T-helper 2 cell treated with Interferon-gamma antibody and Interleukin-4, amounts not matched to agents 100 ng/mL and 5 ng/mL, for 36 hours (primary cell): ENCODE results near the gene CACNA1D. TPM values are rescaled to one million over a fixed set of nuclear protein-coding genes. Genes with fewer than 3 reads are reported as not detected.
"Not testable (repeated sequence)": the region's sequence is repeated elsewhere in the genome, so short reads cannot be mapped to it uniquely, and the experiment has no call there.

Source experiments
- intact Hi-C: fragments of 100-400 bp; cut with micrococcal nuclease; formaldehyde crosslinking; loops from one replicate; pipeline ENCODE4 v1.15.1; 2023
- total RNA-seq: library from RNA; stranded (reverse); gene quantifications from 2 replicates; pipeline ENCODE4 v1.2.3, GENCODE V29; 2022

Gene CACNA1D
- total RNA-seq, 1 donor from 2014 or later = 4.5 TPM

DNA sequence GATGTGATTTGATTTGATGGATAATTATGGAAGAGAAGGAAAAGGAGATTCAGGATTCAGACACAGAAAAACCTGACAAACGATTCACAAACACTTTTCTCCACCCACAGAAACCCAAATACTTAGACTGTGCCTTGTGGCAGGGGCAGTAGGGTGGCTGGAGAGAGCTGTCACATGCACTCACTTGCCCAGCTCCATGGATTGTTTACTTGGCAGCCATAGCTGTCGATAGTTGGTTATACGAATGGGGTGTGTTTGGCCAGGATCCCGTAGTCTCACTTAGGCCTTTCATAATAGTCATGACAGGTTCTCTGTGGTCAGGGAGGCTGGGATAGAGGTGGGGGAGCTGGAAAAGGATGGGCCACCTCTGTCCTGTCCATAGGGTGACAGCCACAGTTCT, 76.9 kb downstream of the CACNA1D start:
- intact Hi-C loops = no loop called here

DNA sequence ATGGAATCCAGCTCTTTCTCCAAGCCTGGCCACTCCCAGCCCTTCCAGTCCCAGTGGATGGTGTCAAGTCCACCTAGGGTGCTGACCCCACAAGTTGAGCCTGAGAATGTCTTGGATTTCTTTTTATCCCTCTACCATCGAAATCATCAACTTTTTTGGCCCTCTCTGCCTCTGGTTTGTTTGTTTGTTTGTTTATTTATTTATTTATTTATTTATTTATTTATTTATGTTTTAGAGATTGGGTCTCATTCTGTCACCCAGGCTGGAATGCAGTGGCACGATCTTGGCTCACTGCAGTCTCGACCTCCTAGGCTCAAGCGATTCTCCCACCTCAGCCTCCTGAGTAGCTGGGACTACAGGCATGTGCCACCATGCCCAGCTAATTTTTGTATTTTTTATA, 77.8 kb downstream of the CACNA1D start:
- intact Hi-C loops = not testable (repeated sequence)

DNA sequence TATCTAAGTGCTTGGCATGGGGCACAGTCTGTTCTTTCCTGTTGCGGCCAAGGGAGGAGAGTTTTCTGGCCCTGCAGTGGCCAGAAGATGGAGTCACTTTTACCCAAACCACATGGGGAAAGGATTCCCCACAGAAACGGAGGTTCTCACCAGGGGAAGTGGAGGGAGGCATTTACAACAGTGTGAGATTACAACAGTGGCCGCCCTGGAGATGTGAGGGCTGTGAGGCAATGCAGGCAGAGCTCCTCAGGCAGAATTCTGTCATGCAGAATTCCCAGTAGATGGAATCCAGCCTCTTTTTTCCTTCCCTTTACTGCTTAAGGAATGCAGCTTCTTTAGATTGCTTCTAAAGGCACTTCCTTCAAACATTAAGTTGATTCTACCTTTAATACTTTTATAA, 83.1 kb downstream of the CACNA1D start:
- intact Hi-C loops = no loop called here

DNA sequence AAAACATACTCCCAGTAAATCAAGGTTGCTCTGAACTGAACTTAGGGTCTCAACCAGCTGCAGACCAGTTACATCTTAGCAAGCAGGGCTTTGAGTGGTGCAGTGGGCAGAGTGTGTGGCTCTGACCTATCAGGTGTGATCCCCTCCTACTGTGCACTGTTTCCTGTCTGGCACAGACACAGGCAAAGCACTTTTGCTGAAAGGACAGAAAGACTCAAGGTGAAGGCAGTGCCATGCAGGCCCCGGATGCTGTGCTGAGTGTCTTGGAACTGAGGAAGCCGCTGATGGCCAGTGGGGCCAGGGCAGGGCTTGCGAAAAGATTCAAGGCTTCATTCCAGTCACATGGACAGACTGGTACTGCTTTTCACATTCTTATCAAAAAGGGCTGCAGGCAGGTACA, 85.2 kb downstream of the CACNA1D start:
- intact Hi-C loops = no loop called here

DNA sequence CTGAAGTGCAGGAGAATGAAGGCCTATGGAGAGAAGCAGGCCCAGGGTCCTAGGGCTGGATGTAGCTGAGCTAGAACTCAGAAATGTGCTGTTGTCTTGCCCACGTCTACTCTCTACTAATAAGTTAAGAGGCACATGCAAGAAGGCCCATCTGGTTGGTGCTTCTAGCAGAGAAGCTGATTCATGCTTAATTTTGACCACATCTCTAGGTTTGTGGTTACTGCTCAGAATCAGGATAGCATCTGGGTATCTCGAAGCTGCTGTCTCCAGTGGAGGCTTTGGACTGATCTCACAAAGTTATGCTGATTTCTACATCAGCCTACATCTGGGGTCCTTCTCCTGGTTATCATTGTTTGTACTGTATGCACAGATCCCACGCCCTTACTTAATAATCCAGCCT, 87.3 kb downstream of the CACNA1D start:
- intact Hi-C loops = no loop called here

DNA sequence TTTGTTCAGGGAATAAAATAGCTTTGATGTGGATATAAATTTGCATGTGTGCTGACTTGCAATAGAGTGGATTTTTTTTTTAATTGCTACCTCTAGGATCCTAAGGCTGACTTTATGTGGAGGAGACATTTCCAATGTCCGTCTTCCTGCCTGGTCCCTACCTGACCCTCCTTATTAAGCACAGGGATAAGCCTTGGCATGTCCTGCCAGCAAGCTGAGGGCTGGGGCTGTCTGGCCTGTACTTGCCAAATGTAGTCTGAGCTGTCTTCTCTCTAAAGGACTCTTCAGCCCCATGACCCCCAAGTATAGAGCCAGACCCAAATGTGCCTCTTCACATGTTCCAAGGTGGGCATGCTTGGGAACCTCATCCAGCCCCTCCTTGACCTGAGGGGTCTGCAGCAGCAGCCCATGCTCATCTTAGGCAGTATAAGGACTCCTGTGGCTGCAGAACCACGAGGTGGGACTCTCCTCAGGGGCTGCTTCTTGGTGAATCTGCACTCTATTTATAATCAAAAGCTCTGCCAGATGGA, 88.8 kb downstream of the CACNA1D start:
- intact Hi-C loops = no loop called here

DNA sequence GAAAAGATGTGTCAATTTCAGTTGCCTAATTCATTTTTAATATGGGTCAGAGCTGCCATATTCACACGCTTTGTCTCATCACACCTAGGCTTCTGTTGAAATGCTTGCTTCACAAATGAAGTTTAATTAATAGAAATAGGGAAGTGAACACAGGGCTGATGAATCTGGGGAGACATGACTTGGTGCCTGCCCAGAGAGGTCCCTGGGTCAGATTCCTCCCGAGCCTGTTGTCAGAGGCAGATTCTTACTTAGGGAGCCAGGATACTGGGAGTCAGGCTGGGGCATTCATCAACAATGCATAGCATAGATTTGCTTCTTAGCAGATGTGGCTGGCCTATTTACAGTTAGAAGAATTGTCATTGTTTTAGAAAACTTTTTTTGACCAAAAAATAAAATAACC, 90.6 kb downstream of the CACNA1D start:
- intact Hi-C loops = no loop called here

DNA sequence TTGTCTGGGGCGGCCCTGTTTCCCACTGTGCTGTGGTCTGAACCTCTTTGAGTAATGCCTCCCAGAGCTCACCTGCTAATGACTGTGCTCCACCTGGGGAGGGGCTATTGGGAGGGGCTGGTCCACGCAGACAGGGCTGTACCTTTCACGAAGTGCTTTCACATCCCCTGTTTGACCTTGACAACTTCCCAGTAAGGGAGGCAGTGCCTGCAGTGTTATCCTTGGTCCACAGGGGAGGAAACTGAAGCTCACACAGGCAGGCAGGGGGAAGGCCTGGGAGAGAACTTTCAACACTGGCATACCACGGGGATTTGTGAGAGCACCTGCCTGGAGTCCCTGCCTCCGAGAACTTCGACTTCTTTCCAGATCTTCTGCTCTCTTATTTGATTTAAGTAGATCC, 91.2 kb downstream of the CACNA1D start:
- intact Hi-C loops = no loop called here

DNA sequence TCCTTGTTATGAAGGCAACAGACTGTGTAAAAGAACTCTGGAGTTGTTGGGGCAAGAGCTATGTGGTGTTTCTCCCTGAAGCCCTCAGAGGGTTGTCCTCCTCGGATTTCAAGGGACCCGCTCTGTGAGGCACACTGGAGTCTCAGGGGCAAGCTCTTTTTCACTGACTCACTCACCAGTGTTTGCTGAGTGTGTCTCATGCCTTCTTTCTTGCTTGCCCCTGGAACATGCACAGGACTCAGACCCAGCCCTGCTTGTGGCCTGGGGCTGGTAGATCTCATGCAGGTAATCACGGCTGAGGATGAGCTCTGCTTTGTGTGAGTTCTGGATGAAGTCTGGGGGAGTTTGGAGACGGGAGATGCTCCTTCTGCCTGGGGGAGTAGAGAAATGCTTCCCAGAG, 93.7 kb downstream of the CACNA1D start:
- intact Hi-C loops = no loop called here

DNA sequence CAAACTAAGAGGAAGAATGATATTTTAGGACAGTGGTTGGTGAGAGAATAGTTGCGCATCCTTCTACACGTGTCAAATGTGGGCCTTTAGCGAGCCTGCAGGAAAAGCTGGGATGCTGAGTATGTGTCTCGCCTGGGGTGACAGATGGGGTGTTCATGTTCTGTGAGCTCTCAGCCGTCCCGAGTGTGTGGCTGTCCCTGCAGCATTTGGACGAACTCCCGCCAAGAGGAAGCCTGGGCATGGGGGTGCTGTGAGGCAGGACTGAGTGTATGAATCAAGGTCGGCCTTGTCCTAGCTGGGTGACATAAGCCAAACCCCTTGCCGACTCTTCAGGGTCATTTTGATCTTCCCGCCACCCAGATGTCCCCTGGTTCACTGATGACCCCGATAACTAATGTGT, 94.8 kb downstream of the CACNA1D start:
- intact Hi-C loops = no loop called here

DNA sequence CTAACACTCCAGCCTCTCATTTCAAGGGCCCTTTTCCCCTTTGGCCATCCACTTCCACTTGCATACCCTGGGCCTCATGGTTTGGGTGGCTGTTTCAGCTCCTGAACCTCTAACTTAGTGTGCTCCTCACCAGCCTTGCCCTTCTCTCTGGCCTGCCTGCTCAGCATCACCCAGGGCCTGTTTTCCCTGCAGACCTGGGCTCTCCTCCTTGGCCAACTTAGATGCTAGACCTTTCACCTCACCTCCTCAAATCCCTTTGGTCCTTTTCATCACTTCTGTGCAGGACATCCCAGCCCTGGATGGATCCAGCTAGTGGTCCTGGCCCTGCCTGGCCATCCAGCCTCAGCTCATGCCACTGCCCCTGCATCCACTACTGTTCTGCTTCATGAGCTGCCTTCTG, 95.4 kb downstream of the CACNA1D start:
- intact Hi-C loops = no loop called here

DNA sequence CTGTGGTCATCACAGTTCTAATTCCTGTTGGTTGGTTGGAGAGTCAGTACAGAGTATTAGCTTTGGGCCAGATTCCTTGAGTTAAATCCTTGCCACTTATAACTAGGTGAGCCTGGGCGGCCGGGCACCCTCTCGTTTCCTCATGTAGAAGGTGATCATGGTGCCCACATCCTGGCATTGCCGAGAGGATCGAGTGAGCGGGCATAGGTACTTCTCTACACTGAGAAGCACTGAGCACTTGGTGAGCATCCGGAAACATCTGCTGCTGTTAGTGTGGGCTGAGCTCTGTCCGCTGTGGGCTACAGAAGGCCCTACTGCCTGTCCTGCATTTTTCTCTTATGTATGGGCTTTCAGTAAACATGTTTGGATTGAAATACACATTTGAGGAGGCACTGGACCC, 96.2 kb downstream of the CACNA1D start:
- intact Hi-C loops = no loop called here

DNA sequence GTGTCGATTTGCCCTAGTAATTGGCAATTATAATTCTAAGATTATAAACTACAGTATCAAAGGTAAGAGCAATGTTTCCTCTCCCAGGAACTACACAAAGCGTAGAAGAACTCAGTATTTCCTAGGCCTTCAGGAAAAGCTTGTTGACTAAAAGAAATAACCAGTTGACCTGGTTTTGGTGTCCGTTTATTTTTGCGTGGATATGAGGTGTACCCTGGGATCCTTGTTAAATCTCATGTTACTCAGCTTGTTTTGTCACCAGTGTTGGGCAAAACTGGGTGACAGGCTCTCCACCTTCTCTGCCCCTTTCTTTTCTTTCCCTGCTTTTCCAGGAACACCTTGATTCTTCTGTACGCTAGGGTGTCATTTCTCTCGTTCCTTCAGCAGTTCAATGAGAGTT, 97.2 kb downstream of the CACNA1D start:
- intact Hi-C loops = no loop called here

DNA sequence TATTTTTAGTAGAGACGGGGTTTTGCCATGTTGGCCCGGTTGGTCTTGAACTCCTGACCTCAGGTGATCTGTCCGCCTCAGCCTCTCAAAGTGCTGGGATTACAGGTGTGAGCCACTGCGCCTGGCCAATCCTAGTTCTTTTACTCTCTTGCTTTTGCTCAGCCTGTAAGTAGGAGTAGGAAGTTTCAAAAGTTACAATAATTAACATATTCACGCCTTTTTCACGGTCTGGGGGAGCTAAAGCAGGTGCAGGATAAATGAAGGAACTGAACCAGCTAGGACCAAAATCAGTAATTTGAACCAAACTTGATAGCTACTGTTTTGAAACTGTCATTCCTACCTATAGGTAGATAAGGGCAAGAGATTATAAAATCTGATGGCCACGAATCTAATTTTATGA, 98.5 kb downstream of the CACNA1D start:
- intact Hi-C loops = no loop called here

DNA sequence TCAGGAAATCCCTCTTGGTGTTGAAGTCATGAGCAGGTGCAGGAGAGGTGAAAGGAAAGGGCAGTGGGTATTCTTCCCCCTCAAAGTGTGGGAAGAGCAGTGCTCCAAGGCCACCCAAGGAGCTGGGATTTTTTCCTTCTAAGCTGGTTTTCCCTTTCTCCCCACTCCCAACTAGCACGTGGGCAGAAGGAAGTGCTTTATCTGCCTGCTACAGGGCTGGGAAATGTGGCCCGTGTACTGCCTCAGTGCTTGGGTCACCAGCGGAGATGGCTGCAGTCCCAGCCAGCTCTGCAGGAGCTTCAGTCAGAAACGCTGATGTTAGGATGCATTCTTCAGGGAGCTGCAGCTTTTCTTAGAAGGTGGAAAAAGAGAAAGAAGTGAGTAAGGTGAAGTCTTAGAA, 99.2 kb downstream of the CACNA1D start:
- intact Hi-C loops = no loop called here

DNA sequence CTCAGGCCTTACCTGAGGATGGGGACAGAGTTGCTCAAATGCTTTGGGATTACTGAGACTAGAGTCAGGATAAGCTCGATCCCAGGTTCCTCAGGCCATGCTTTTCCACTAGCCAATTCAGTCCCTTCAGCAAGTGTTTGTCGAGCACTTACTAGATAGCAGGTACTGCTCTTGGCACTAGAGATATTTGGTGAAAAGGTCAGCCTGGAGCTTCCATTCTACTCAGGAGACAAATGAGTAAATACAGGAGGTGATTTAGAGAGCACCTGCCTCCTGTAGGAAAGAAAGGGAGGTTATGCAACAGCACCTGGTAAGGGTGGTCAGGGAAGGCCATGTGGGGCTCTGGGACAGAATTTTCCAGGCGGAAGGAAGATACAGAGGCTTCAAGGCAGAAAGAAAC, 99.9 kb downstream of the CACNA1D start:
- intact Hi-C loops = no loop called here

DNA sequence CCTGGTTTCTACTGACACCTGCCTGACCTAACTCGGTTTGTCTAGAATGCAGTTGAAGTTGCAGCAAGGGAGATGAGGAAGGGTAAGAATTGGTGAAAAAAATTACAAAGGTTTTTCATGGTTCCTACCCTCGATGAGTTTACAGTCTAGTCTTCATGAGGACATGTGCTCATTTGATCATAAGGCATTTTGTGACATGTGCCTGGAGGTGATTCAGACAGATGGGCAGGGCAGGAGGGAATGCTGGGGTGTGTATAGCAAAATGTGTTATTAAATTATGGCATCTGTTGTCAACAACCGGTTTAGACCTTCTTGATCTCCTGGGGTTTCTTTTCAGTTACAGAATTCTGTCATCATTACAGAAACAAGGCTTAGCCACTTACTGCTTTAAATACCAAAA, 101.2 kb downstream of the CACNA1D start:
- intact Hi-C loops = no loop called here

DNA sequence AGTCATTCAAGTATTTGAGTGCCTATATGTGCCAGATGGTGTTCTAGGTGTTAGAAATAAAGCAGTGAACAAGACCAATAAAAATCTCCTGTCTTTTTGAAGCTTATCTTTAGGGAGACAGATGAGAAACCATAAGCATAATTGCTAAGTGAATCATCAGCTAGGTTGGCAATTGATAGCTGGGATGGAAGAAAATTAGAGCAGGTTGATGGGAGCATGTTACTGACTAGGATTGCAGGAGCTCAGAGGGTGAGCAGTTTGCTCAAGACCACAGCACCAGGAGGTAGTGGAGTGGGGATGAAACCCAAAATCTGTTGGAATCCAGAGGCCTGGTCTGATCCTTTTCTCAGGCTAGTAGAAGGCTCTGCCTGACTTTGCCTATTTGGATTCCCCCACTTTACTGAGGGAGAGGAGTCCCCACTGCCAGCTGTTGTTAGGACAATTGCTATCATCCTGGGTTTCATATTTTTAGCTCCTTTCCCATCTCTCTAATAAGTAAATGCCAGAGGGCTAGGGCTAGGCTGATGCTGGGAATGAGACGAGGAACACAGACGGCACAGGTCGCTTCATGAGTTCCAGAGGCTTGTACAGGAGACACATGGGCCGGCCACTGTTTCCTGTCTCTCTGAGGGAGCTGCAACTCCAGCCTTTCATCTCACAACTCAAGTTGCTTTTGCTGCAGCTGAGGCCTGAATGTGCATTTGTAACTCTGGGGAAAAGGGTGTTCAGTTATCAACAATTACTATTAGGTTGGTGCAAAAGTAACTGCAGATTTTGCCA, 102.9 kb downstream of the CACNA1D start:
- intact Hi-C loops = no loop called here

DNA sequence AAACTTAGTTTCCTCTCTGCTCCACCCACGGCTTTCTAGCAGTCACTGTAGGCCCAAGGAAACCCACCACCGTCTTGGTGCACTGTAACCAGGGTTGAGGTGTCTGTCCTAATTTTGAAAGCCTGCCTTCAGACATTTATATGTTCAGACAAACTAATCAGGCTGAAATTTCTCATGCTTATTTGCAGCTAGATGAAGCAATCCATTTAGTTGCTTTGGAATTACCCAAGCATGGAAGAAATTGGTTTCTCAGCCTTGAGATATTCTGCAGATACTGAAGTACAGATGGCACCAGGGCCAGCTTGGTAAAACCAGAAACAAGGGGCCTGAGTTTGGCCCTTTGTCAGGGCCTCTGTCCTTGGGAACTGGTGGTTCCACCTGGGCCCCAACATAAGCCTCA, 105.4 kb downstream of the CACNA1D start:
- intact Hi-C loops = no loop called here

DNA sequence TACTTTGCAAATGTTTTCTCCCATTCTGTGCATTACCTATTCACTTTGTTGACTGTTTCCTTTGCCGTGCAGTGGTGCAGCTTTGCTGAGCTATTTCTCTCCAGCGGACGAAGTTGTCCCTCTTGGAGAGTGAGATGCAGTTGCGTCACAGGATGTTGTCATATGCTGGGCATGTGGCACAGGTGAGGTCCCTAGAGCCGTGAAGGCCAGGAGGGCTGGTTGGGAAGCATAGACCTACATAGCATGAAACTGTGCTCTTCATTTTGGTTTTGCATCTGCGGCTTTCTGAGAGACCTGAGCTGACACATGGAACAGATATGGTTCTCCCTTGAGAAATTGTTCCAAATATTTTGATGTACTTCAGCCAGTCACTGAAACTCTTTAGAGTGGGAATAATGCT, 108.5 kb downstream of the CACNA1D start:
- intact Hi-C loops = no loop called here

DNA sequence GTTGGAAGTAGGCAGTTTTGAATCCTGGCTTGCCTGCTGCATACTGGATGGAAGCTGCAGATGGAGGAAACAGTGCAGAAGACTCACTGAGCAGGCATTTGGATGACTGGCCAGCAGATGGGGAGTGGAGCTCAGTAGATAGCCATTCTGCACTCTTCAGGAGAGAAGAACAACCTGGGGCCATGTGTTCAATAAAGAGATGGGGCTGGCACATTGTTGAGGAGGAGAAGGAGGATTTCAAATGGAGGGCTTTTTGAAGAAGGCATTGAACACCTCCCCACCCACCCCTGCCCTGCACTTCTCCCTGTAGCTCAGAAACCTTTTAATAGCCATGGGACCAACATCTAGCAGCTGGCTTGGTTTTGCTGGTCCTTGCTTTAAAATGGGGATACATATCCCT, 109.8 kb downstream of the CACNA1D start:
- intact Hi-C loops = no loop called here

DNA sequence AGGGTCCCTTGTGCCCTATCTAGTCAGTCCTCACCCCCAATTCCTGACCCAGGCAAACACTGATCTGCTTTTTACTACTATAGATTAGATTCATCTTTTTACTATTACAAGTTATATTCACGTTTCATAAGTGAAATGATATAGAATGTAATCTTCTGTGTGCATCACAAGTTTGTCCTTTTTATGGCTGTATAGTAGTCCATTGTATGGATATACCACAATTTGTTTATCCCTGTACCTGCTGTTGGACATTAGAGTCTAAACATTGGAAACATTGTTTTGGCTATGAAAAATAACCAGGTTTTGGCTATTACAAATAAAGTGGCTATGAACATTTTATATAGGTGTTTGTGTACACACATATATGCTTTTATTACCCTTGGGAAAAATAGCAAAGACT, 112.4 kb downstream of the CACNA1D start:
- intact Hi-C loops = no loop called here

DNA sequence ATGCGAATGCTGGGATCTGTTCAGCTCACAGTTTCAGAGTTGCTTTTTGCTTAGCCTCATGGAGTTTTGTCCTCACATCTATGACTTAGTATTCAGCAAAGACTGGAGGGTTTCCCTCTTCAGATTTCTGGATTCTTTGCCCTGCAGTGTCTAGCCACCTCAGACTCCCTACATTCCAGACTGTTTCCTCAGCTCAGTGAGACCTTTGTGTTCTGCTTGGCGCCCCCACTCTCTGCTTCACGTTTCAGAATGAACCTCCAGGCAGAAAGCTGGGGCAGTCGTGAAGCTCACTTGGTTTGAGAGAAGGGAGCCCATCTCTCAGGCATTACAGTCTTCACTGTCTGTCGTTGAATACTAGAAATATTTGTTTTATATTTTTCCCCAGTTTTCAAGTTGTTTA, 118.1 kb downstream of the CACNA1D start:
- intact Hi-C loops = no loop called here

DNA sequence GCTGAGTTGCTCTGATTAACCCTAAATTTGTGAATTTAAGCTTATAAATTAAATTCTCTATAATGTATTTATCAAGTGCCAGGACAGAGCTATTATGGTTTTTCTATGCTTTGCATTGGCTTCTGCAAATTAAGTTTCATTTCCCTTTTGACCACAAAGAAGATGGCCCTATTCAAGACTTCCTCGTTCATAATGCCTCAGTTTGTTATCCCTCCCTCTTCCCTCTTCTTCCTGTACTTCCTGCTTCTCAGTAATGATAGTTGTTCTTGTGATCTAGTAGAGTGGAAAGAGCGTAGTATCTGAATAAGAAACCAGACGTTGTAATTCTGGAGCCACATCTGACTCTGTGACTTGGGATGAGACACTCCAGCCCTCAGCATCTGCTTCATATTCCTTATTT, 118.7 kb downstream of the CACNA1D start:
- intact Hi-C loops = no loop called here
